ENCODE results near the gene RTP5. TPM values are rescaled to one million over a fixed set of nuclear protein-coding genes. Genes with fewer than 3 reads are reported as not detected.

RTP5 gene
- total and polyA plus RNA-seq, 2 donors (not counting 3 experiments of a cell fraction or from before 2014, with no cell fraction given): not detected

GRCh38 chr2:241821460-241822263 lies 47.9 kb upstream of the RTP5 start:
- Histone ChIP-seq H3K9me1 (replicated peaks; ENCODE audit: control insufficient read depth, extremely low read depth, insufficient read depth, low read length) (no peaks in the 10 kb centered on the region), H3K27ac (ENCODE audit: insufficient read depth, low read depth, low read length) (no peak overlapping the region), H3K36me3 (ENCODE audit: control insufficient read depth in 2 of 2, extremely low read depth in 1 of 2, insufficient read depth in 2 of 2, low read length in 2 of 2) (no peaks in the 10 kb centered on the region), H3K27me3 (ENCODE audit: control insufficient read depth in 2 of 2, insufficient read depth in 2 of 2, low read length in 2 of 2) (no peaks in the 10 kb centered on the region), H2AFZ (ENCODE audit: low read depth, low read length) (peak overlapping the region; percentile 53), H3K9ac (replicated peaks; ENCODE audit: extremely low read depth, insufficient read depth, low read length) (no peak overlapping the region), H3K4me2 (ENCODE audit: insufficient read depth, low read length) (no peak overlapping the region), H3K4me1 (ENCODE audit: control insufficient read depth, extremely low read depth, insufficient read depth, low read length) (peaks cover 6% of the 10 kb centered on the region), H3K4me3 (replicated peaks in 1 of 3; ENCODE audit: insufficient read depth in 1 of 3, low read depth in 1 of 3, low read length in 3 of 3) (no peak overlapping the region), H3K79me2 (ENCODE audit: control insufficient read depth, insufficient read depth, low read length) (no peaks in the 10 kb centered on the region), H3K9me3 (replicated peaks; ENCODE audit: control insufficient read depth, insufficient read depth, low read length) (no peaks in the 10 kb centered on the region), H4K20me1 (replicated peaks; ENCODE audit: control insufficient read depth, extremely low read depth, insufficient read depth, low read length) (no peaks in the 10 kb centered on the region)
- no peak for DNase-seq (ENCODE audit: low read depth, low spot score)
- no peak for TF ChIP-seq EZH2 (IDR thresholded peaks at IDR 0.05; ENCODE audit: borderline replicate concordance, low read depth, low read length, severe bottlenecking)
- no peak for TF ChIP-seq FOS (IDR thresholded peaks at IDR 0.05; ENCODE audit: borderline replicate concordance, insufficient read depth, low read length)
- BruUV-seq (replicated peaks): no TSS peak
- FAIRE-seq: no peak
- dilution Hi-C loops (cut with MboI; ENCODE audit: extremely low pct_ligation_motif_present, low sequenced_read_pairs) (no loop called here), intact Hi-C loops (cut with micrococcal nuclease) (no loop called here)
- CTCF ChIA-PET: no interaction called here
- POLR2A ChIA-PET: no interaction called here

- TF ChIP-seq MYC (IDR thresholded peaks at IDR 0.05; ENCODE audit: low read depth, low read length): no peak
- TF ChIP-seq EZH2 (IDR thresholded peaks at IDR 0.05; ENCODE audit: borderline replicate concordance, low read depth, low read length, severe bottlenecking): no peak
- TF ChIP-seq FOS (IDR thresholded peaks at IDR 0.05; ENCODE audit: borderline replicate concordance, insufficient read depth, low read length): no peak
- TF ChIP-seq POLR2A (IDR thresholded peaks at IDR 0.05; ENCODE audit: low read depth, low read length): no peak
- no peak for TF ChIP-seq CTCF (IDR thresholded peaks at IDR 0.05; ENCODE audit: extremely low read depth in 1 of 2, insufficient read depth in 1 of 2, low read depth in 1 of 2, low read length in 2 of 2)
- TF ChIP-seq POLR2AphosphoS5 (IDR thresholded peaks at IDR 0.05; ENCODE audit: insufficient read depth, low read depth, low read length): no peak
- no peak for TF ChIP-seq MAX (IDR thresholded peaks at IDR 0.05; ENCODE audit: insufficient read depth, insufficient read length)
- no peak for TF ChIP-seq JUN (IDR thresholded peaks at IDR 0.05; ENCODE audit: borderline replicate concordance, insufficient read depth, insufficient read length, low read depth)
- no peak for TF ChIP-seq GATA2 (IDR thresholded peaks at IDR 0.05; ENCODE audit: insufficient read depth, insufficient read length, low read depth, low read length)
- H3K79me2 ChIP-seq (ENCODE audit: control insufficient read depth, insufficient read depth, low read length): no peaks in the 10 kb centered on the region
- no peaks in the 10 kb centered on the region for H3K36me3 ChIP-seq (ENCODE audit: control insufficient read depth in 2 of 2, extremely low read depth in 1 of 2, insufficient read depth in 2 of 2, low read length in 2 of 2)
- peaks cover 6% of the 10 kb centered on the region for H3K4me1 ChIP-seq (ENCODE audit: control insufficient read depth, extremely low read depth, insufficient read depth, low read length)
- no peak overlapping the region for H3K4me2 ChIP-seq (ENCODE audit: insufficient read depth, low read length)
- DNase-seq (ENCODE audit: low read depth, low spot score): no peak
- FAIRE-seq: no peak
- dilution Hi-C loops (cut with MboI; ENCODE audit: extremely low pct_ligation_motif_present, low sequenced_read_pairs) (no loop called here), intact Hi-C loops (cut with micrococcal nuclease) (no loop called here)
- no peak overlapping the region for H3K9ac ChIP-seq (replicated peaks; ENCODE audit: extremely low read depth, insufficient read depth, low read length)
- POLR2A ChIA-PET: no interaction called here
- no peak overlapping the region for H3K4me3 ChIP-seq (replicated peaks in 1 of 3; ENCODE audit: insufficient read depth in 1 of 3, low read depth in 1 of 3, low read length in 3 of 3)
- H4K20me1 ChIP-seq (replicated peaks; ENCODE audit: control insufficient read depth, extremely low read depth, insufficient read depth, low read length): no peaks in the 10 kb centered on the region
- H3K27me3 ChIP-seq (ENCODE audit: control insufficient read depth in 2 of 2, insufficient read depth in 2 of 2, low read length in 2 of 2): no peaks in the 10 kb centered on the region
- H3K27ac ChIP-seq (ENCODE audit: insufficient read depth, low read depth, low read length): no peak overlapping the region
- BruUV-seq (replicated peaks): no TSS peak
- H3K9me1 ChIP-seq (replicated peaks; ENCODE audit: control insufficient read depth, extremely low read depth, insufficient read depth, low read length): no peaks in the 10 kb centered on the region
- CTCF ChIA-PET: no interaction called here
- H3K9me3 ChIP-seq (replicated peaks; ENCODE audit: control insufficient read depth, insufficient read depth, low read length): no peaks in the 10 kb centered on the region
- H2AFZ ChIP-seq (ENCODE audit: low read depth, low read length): no peak overlapping the region
These were observed 47.3 kb upstream of the RTP5 start for GRCh38 chr2:241822264-241822623.
